CD8-positive, alpha-beta memory T cell (primary cell): ENCODE results near the gene ZNF691. TPM values are rescaled to one million over a fixed set of nuclear protein-coding genes. Genes with fewer than 3 reads are reported as not detected.
"Not testable (repeated sequence)": the region's sequence is repeated elsewhere in the genome, so short reads cannot be mapped to it uniquely, and the experiment has no call there.

Experiments used
- CTCF ChIA-PET: fragments of 350-600 bp; sonication (Branson Sonifier 250); formaldehyde crosslinking; loops from one replicate; lab custom pipeline; 2021; ENCODE audit warnings: antibody characterized with exemption; lab: Charles Lee
- POLR2A ChIA-PET: fragments of 350-600 bp; sonication (Branson Sonifier 250); formaldehyde crosslinking; loops from one replicate; lab custom pipeline; 2021; ENCODE audit warnings: antibody characterized with exemption; lab: Charles Lee
- DNase-seq, 5 donors: peaks; one replicate each; pipeline versions ENCODE4 v3.0.0 to v3.0.0-alpha.2; 2020 to 2022; ENCODE audit warnings: mixed read lengths in 1 of 5
- H3K27ac ChIP-seq: one replicate; pipeline ENCODE4 v1.7.0; 2013; ENCODE audit warnings: low read depth, mild to moderate bottlenecking, low read length, moderate library complexity
- H3K27me3 ChIP-seq: 2 replicates; pipeline ENCODE4 v1.7.0; 2013; ENCODE audit warnings: low read length, mild to moderate bottlenecking; ENCODE audit not compliant: insufficient read depth, poor library complexity, severe bottlenecking
- H3K36me3 ChIP-seq: 2 replicates; pipeline ENCODE4 v1.7.0; 2013; ENCODE audit warnings: mild to moderate bottlenecking, low read length, moderate library complexity; ENCODE audit not compliant: insufficient read depth
- H3K4me1 ChIP-seq: 2 replicates; pipeline ENCODE4 v1.7.0; 2013; ENCODE audit warnings: mild to moderate bottlenecking, low read length, moderate library complexity; ENCODE audit not compliant: insufficient read depth
- H3K4me3 ChIP-seq: 2 replicates; pipeline ENCODE4 v1.7.0; 2013; ENCODE audit warnings: mild to moderate bottlenecking, low read length
- H3K9me3 ChIP-seq: 2 replicates; pipeline ENCODE4 v1.7.0; 2013; ENCODE audit warnings: mild to moderate bottlenecking, low read length
- H3K27ac Mint-ChIP-seq, 8 donors: one replicate each; pipeline ENCODE4 v1.8.0; 2020 to 2021; ENCODE audit warnings: mixed read lengths in 8 of 8, mild to moderate bottlenecking in 6 of 8, inconsistent platforms in 3 of 8, moderate library complexity in 3 of 8
- H3K27me3 Mint-ChIP-seq, 2 donors: one replicate each; pipeline ENCODE4 v1.8.0; 2020 to 2021; ENCODE audit warnings: mixed read lengths in 2 of 2, mild to moderate bottlenecking in 1 of 2, moderate library complexity in 1 of 2
- H3K36me3 Mint-ChIP-seq, 3 donors: one replicate each; pipeline ENCODE4 v1.8.0; 2020 to 2021; ENCODE audit warnings: mixed read lengths in 3 of 3, inconsistent platforms in 1 of 3, mild to moderate bottlenecking in 1 of 3
- H3K4me1 Mint-ChIP-seq, 3 donors: one replicate each; pipeline ENCODE4 v1.8.0; 2020 to 2021; ENCODE audit warnings: mixed read lengths in 3 of 3, inconsistent platforms in 1 of 3, mild to moderate bottlenecking in 1 of 3
- H3K4me3 Mint-ChIP-seq, 7 donors: one replicate each; pipeline ENCODE4 v1.8.0; 2020 to 2021; ENCODE audit warnings: mixed read lengths in 7 of 7, mild to moderate bottlenecking in 6 of 7, moderate library complexity in 4 of 7, inconsistent platforms in 2 of 7
- H3K9me3 Mint-ChIP-seq, 5 donors: one replicate each; pipeline ENCODE4 v1.8.0; 2020 to 2022; ENCODE audit warnings: mixed read lengths in 5 of 5, mild to moderate bottlenecking in 3 of 5, moderate library complexity in 2 of 5, inconsistent platforms in 1 of 5
- polyA plus RNA-seq: library from polyadenylated mRNA; unstranded; fragments of 300-500 nt; fragmentation: Illumina TruSeq; gene quantifications from one replicate; pipeline ENCODE4 v1.2.3, GENCODE V29; 2021
- total RNA-seq, 2 experiments: library from RNA; stranded (reverse); gene quantifications; one replicate each; pipeline ENCODE4 v1.2.3, GENCODE V29; 2021

The ZNF691 gene
- total and polyA plus RNA-seq, 3 experiments from 2014 or later: 9.5 to 10.8 (median 10.8) TPM

DNA sequence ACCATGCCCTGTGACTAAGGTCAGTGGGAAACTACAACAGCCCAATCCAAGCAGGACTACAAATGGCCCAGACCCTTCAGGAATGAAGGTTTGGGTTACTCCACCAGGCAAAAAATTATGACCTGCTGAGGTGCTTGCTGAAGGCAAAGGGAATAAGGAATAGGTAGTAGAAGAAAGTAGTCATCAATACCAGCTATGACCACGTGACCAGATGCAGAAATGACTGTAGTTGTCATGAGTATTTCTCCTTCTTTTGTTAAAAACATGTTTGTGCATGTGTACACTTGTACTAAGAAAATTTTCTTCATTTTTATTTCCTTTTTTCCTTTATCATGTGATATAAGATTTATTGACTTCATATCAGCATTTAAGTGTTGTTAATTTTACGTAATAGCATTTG, 22.8 kb downstream of the ZNF691 start:
- H3K9me3 ChIP-seq, POLR2A ChIA-PET, H3K27ac ChIP-seq, H3K36me3 ChIP-seq, CTCF ChIA-PET, H3K36me3 Mint-ChIP-seq, H3K4me1 Mint-ChIP-seq, H3K4me3 ChIP-seq, H3K9me3 Mint-ChIP-seq, DNase-seq, H3K27ac Mint-ChIP-seq, H3K4me3 Mint-ChIP-seq, H3K27me3 ChIP-seq, H3K4me1 ChIP-seq: not testable (repeated sequence)
- peaks cover 9 to 14% of the 10 kb centered on the region in 2 donors for H3K27me3 Mint-ChIP-seq

- CTCF ChIA-PET, H3K36me3 Mint-ChIP-seq: not testable (repeated sequence)
Observed at GRCh38 chr1:42869751-42870150, 23.3 kb downstream of the ZNF691 start.

GRCh38 chr1:42873108-42873507, 26.7 kb downstream of the ZNF691 start:
- CTCF ChIA-PET, H3K4me3 ChIP-seq, H3K9me3 Mint-ChIP-seq, H3K4me1 ChIP-seq, H3K36me3 ChIP-seq, H3K27me3 ChIP-seq, DNase-seq, H3K36me3 Mint-ChIP-seq, H3K4me3 Mint-ChIP-seq, H3K9me3 ChIP-seq, H3K4me1 Mint-ChIP-seq, H3K27ac ChIP-seq, POLR2A ChIA-PET: not testable (repeated sequence)
- H3K27me3 Mint-ChIP-seq: peaks cover 5 to 11% of the 10 kb centered on the region in 2 donors
- peak overlapping the region in 1 of 8 donors; percentile 32 for H3K27ac Mint-ChIP-seq

More at GRCh38 chr1:42869751-42870150, 23.3 kb downstream of the ZNF691 start:
- H3K4me3 Mint-ChIP-seq, H3K27ac Mint-ChIP-seq, H3K36me3 ChIP-seq, H3K4me1 Mint-ChIP-seq, H3K9me3 Mint-ChIP-seq, H3K4me3 ChIP-seq, H3K9me3 ChIP-seq, DNase-seq, POLR2A ChIA-PET, H3K27me3 ChIP-seq, H3K4me1 ChIP-seq, H3K27ac ChIP-seq: not testable (repeated sequence)
- peaks cover 9 to 12% of the 10 kb centered on the region in 2 donors for H3K27me3 Mint-ChIP-seq

DNA sequence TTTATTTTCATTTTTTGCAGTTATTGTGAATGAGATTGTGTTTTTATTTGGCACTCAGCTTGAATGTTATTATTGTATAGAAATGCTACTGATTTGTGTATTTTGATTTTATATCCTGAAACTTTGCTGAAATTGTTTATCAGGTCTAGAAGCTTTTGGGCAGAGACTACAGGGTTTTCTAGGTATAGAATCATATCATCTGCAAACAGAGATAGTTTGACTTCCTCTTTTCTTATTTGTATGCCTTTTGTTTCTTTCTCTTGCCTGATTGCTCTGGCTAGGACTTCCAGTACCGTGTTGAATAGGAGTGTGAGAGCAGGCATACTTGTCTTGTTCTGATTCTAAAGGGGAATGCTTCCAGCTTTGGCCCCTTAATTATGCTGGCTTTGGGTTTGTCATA, 27.3 kb downstream of the ZNF691 start:
- CTCF ChIA-PET: no interaction called here
- H3K36me3 Mint-ChIP-seq: no peaks in the 10 kb centered on the region
- Histone ChIP-seq H3K27me3 (no peaks in the 10 kb centered on the region), H3K9me3 (no peaks in the 10 kb centered on the region), H3K27ac (no peak overlapping the region), H3K4me3 (no peak overlapping the region), H3K36me3 (no peaks in the 10 kb centered on the region), H3K4me1 (no peaks in the 10 kb centered on the region)
- H3K27me3 Mint-ChIP-seq: peaks cover 6 to 11% of the 10 kb centered on the region in 2 donors
- peak overlapping the region in 1 of 8 donors; percentile 33 for H3K27ac Mint-ChIP-seq
- no peak for DNase-seq
- no peaks in the 10 kb centered on the region for H3K4me1 Mint-ChIP-seq
- H3K4me3 Mint-ChIP-seq: no peak overlapping the region
- POLR2A ChIA-PET: no interaction called here
- peaks cover 0 to 8% (median 0%) of the 10 kb centered on the region in 5 donors for H3K9me3 Mint-ChIP-seq

DNA sequence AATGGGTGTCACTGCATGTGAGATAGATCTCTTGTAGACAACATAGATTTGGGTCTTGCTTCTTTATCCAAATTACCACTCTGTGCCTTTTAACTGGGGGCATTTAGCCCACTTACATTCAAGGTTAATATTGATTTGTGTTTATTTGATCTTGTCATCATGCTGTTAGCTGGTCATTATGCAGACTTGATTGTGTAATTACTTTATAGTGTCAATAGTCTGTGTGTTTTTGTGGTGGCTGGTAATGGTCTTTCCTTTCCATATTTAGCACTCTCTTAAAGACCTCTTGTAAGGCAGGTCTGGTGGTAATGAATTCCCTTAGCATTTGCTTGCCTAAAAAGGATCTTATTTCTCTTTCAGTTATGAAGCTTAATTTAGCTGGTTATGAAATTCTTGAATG, 29.6 kb downstream of the ZNF691 start:
- Mint-ChIP-seq H3K9me3 (peaks cover 0 to 8% (median 0%) of the 10 kb centered on the region in 5 donors), H3K27ac (no peak overlapping the region)

DNA sequence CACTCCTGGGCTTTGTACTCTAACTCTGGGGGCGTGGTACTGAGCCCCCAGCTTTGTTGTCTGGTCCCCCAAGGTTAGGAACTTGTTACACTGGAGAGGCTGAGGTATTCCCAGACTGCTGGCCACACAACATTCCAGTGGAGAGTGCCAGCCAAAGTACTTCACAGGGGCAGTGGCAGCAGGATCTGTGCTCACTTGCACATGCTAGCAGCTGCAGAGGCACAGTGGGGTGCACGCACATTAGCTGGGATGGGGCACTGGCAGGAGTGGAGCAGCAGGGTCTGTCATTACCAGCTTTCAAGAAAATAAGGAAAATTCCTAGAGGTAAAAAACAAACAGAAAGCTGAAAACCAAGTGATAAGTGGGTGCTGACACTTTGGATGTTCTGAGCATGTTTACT, 31.0 kb downstream of the ZNF691 start:
- DNase-seq: no peak
- no peaks in the 10 kb centered on the region for H3K4me1 ChIP-seq
- H3K36me3 ChIP-seq: no peaks in the 10 kb centered on the region
- Mint-ChIP-seq H3K27ac (no peak overlapping the region), H3K4me1 (no peaks in the 10 kb centered on the region), H3K4me3 (no peak overlapping the region), H3K9me3 (peaks cover 0 to 8% (median 0%) of the 10 kb centered on the region in 5 donors), H3K36me3 (no peaks in the 10 kb centered on the region), H3K27me3 (peaks cover 12 to 19% of the 10 kb centered on the region in 2 donors)
- no peak overlapping the region for H3K27ac ChIP-seq
- ChIA-PET POLR2A (no interaction called here), CTCF (interaction anchor here (1.0 kb wide), 1 partner anchor 196 kb away, joined by 3 read pairs; no protein-coding TSS in a partner anchor)
- H3K4me3 ChIP-seq: no peak overlapping the region
- no peaks in the 10 kb centered on the region for H3K9me3 ChIP-seq
- H3K27me3 ChIP-seq: no peaks in the 10 kb centered on the region

More for the DNA sequence above, 29.6 kb downstream of the ZNF691 start:
- H3K27me3 ChIP-seq: no peaks in the 10 kb centered on the region
- no peak overlapping the region for H3K27ac ChIP-seq
- Mint-ChIP-seq H3K4me1 (no peaks in the 10 kb centered on the region), H3K27me3 (peaks cover 14 to 15% of the 10 kb centered on the region in 2 donors), H3K36me3 (no peaks in the 10 kb centered on the region), H3K4me3 (no peak overlapping the region)
- no peak overlapping the region for H3K4me3 ChIP-seq
- H3K4me1 ChIP-seq: no peaks in the 10 kb centered on the region
- ChIA-PET POLR2A (no interaction called here), CTCF (no interaction called here)
- no peaks in the 10 kb centered on the region for H3K36me3 ChIP-seq
- H3K9me3 ChIP-seq: no peaks in the 10 kb centered on the region
- DNase-seq: no peak

DNA sequence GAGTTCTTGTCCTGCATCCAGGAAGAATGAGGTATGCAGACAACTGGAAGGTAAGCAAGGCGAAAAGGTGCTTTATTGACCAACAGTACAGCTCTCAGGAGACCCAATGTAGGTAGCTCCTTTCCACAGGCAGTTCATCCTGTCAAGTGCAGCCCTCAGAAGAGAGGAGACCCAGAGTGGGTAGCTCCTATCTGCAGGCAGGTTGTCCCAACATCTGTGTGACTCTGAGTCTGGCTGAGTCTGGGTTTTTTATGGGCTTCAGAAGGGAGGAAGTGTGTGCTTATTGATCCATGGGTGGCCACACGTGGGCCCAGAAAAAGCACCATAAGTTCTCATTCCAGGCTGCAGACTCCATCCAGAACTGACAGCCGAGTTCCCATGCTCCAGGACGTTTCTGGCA, 34.0 kb downstream of the ZNF691 start:
- Histone ChIP-seq H3K4me1 (no peaks in the 10 kb centered on the region), H3K27me3 (no peaks in the 10 kb centered on the region), H3K27ac (no peak overlapping the region), H3K9me3 (no peaks in the 10 kb centered on the region), H3K36me3 (no peaks in the 10 kb centered on the region), H3K4me3 (no peak overlapping the region)
- ChIA-PET CTCF (no interaction called here), POLR2A (no interaction called here)
- Mint-ChIP-seq H3K27ac (no peak overlapping the region), H3K4me1 (no peaks in the 10 kb centered on the region), H3K9me3 (no peaks in the 10 kb centered on the region), H3K36me3 (no peaks in the 10 kb centered on the region), H3K4me3 (no peak overlapping the region), H3K27me3 (peaks cover 14 to 32% of the 10 kb centered on the region in 2 donors)
- DNase-seq: no peak

GRCh38 chr1:42886046-42886739, 39.8 kb downstream of the ZNF691 start:
- ChIA-PET POLR2A (no interaction called here), CTCF (no interaction called here)
- no peaks in the 10 kb centered on the region for H3K4me1 Mint-ChIP-seq
- H3K9me3 ChIP-seq: no peaks in the 10 kb centered on the region
- no peak overlapping the region for H3K4me3 ChIP-seq
- no peak for DNase-seq
- H3K4me3 Mint-ChIP-seq: no peak overlapping the region
- no peak overlapping the region for H3K27ac Mint-ChIP-seq
- H3K27me3 Mint-ChIP-seq: peaks cover 2 to 22% of the 10 kb centered on the region in 2 donors
- H3K4me1 ChIP-seq: no peaks in the 10 kb centered on the region
- H3K36me3 Mint-ChIP-seq: no peaks in the 10 kb centered on the region
- no peaks in the 10 kb centered on the region for H3K36me3 ChIP-seq
- H3K27ac ChIP-seq: no peak overlapping the region
- no peaks in the 10 kb centered on the region for H3K9me3 Mint-ChIP-seq
- H3K27me3 ChIP-seq: no peaks in the 10 kb centered on the region
